K562 (cell line): ENCODE data around the gene SOX6. TPM values are rescaled to one million over a fixed set of nuclear protein-coding genes. Genes with fewer than 3 reads are reported as not detected.

Experiments
- CTCF ChIP-seq, 3 experiments: IDR thresholded peaks in 2 of 3; conservative IDR thresholded peaks in 1 of 3; 2 replicates each; pipeline ENCODE4 v1.5.1; 2011 to 2012; ENCODE audit warnings: low read length in 3 of 3, mild to moderate bottlenecking in 3 of 3, control low read depth in 2 of 3, improper control_type of control experiment in 1 of 3, inconsistent platforms in 1 of 3, low read depth in 1 of 3, mixed read lengths in 1 of 3, moderate library complexity in 1 of 3; ENCODE audit not compliant: insufficient read depth in 2 of 3
- HMG20B ChIP-seq: fragments of 250-450 bp; sonication (Bioruptor Pico); IDR thresholded peaks from 2 replicates; pipeline ENCODE4 v1.5.0; 2021; ENCODE audit warnings: mild to moderate bottlenecking
- KDM4B ChIP-seq, 2 experiments: fragments of 450-650 bp in 1 of 2; sonication (generic) in 1 of 2; IDR thresholded peaks; 2 replicates each; pipeline ENCODE4 v1.6.1; 2016 to 2017; ENCODE audit warnings: borderline replicate concordance in 2 of 2, antibody characterized with exemption in 1 of 2, low read depth in 1 of 2, mild to moderate bottlenecking in 1 of 2
- MLLT1 ChIP-seq, 2 experiments: fragments of 450-650 bp; IDR thresholded peaks; 2 replicates each; pipeline ENCODE4 v1.6.1; 2016
- NFIC ChIP-seq: fragments of 450-650 bp; IDR thresholded peaks from 2 replicates; pipeline ENCODE4 v1.6.1; 2017; ENCODE audit warnings: mild to moderate bottlenecking, inconsistent platforms
- NR4A1 ChIP-seq, 2 experiments: fragments of 250-450 bp in 1 of 2; fragments of 450-650 bp in 1 of 2; sonication (Bioruptor Pico) in 1 of 2; IDR thresholded peaks; 2 replicates each; pipeline versions ENCODE4 v1.4.0 to v1.6.1; 2016 to 2020; ENCODE audit warnings: mild to moderate bottlenecking in 2 of 2, missing compliant biosample characterization in 1 of 2, missing genetic modification characterization in 1 of 2, moderate library complexity in 1 of 2
- NRF1 ChIP-seq, 2 experiments: fragments of 450-650 bp; IDR thresholded peaks in 1 of 2; conservative IDR thresholded peaks in 1 of 2; 2 replicates each; pipeline ENCODE4 v1.6.1; 2014; ENCODE audit warnings: mild to moderate bottlenecking in 2 of 2
- STAG1 ChIP-seq: sonication (generic); formaldehyde crosslinking; IDR thresholded peaks from 2 replicates; pipeline ENCODE4 v1.5.0; 2020; ENCODE audit warnings: missing genetic modification reagents, borderline replicate concordance
- TFAP4 ChIP-seq: sonication (generic); formaldehyde crosslinking; IDR thresholded peaks from 2 replicates; pipeline ENCODE4 v1.8.0; 2022; ENCODE audit warnings: missing genetic modification reagents, mild to moderate bottlenecking, moderate library complexity, borderline replicate concordance
- ZNF655 ChIP-seq: fragments of 250-450 bp; sonication (Bioruptor Pico); IDR thresholded peaks from 2 replicates; pipeline ENCODE4 v1.5.0; 2021
- ZNF740 ChIP-seq, 3 experiments: fragments of 200-800 bp in 1 of 3; sonication (Bioruptor generic) in 1 of 3; sonication (generic) in 1 of 3; formaldehyde crosslinking in 1 of 3; IDR thresholded peaks; 2 replicates each; pipeline versions ENCODE4 v1.6.1 to v1.8.0; 2016 to 2022; ENCODE audit warnings: mild to moderate bottlenecking in 2 of 3, missing compliant biosample characterization in 2 of 3, missing genetic modification characterization in 2 of 3, missing genetic modification reagents in 1 of 3
- polyA plus RNA-seq, 8 experiments: library from polyadenylated mRNA; depleted of rRNA in 4 of 8; stranded (reverse) in 5 of 8; unstranded in 3 of 8; fragments of >200 nt; fragmentation: Nextera tagmentation in 2 of 8; fragmentation: Illumina TruSeq in 1 of 8; extraction: Ambion mirVana in 2 of 8; extraction: Trizol in 1 of 8; gene quantifications; 2 replicates each; pipeline versions ENCODE4 v1.2.1 to v1.2.3, GENCODE V29; 2011 to 2014; ENCODE audit warnings: inconsistent platforms in 1 of 8, missing spikeins in 1 of 8
- total RNA-seq, 7 experiments: library from RNA; depleted of rRNA in 6 of 7; stranded (reverse); fragments of >200 nt in 6 of 7; fragmentation: Illumina TruSeq in 2 of 7; extraction: Trizol in 2 of 7; gene quantifications; 2 replicates each; pipeline versions ENCODE4 v1.2.1 to v1.2.3, GENCODE V29; 2011 to 2021; ENCODE audit warnings: low replicate concordance in 1 of 7

The SOX6 gene
- total and polyA plus RNA-seq, 9 of the 15 experiments (the other 6 are each of a cell fraction or from before 2014, with no cell fraction given), result 0.89 to 8.7 (median 5.7) TPM

GRCh38 chr11:15941206-15941770, 415.1 kb downstream of the SOX6 start (continued):
- TF ChIP-seq ZNF740 (CRISPR knock-in tag; IDR thresholded peaks at IDR 0.05), result peak; percentile 34; the same call in 1 of the 2 replicates
- no peak for TF ChIP-seq ZNF740 (tag; IDR thresholded peaks at IDR 0.05)
- no peak for TF ChIP-seq NFIC
- peak; percentile 53 to 57 for TF ChIP-seq NRF1 (conservative IDR thresholded peaks at IDR 0.05 in 1 of 2, IDR thresholded peaks at IDR 0.05 in 1 of 2)
- TF ChIP-seq NR4A1 (CRISPR knock-in tag; IDR thresholded peaks at IDR 0.05), result no peak
- no peak for TF ChIP-seq NR4A1 (tag; IDR thresholded peaks at IDR 0.05)
- TF ChIP-seq KDM4B (IDR thresholded peaks at IDR 0.05; ENCODE audit: borderline replicate concordance in 2 of 2, low read depth in 1 of 2), result peak in 1 of 2 experiments; percentile 53; a peak in 1 of 4 replicates
- peak in 1 of 2 experiments; percentile 91; a peak in 2 of 4 replicates for TF ChIP-seq MLLT1 (IDR thresholded peaks at IDR 0.05)
- no peak for TF ChIP-seq HMG20B
- TF ChIP-seq CTCF (IDR thresholded peaks at IDR 0.05 in 2 of 3, conservative IDR thresholded peaks at IDR 0.05 in 1 of 3; ENCODE audit: insufficient read depth in 2 of 3, low read depth in 1 of 3, low read length in 3 of 3), result peak; percentile 88 to 97 (median 93)
- peak; percentile 74; the same call in 1 of the 2 replicates for TF ChIP-seq STAG1 (CRISPR knock-in tag)
- no peak for TF ChIP-seq ZNF655
- peak; percentile 45; the same call in 1 of the 2 replicates for TF ChIP-seq TFAP4
